ENCODE results near the gene LIFR. TPM values are rescaled to one million over a fixed set of nuclear protein-coding genes. Genes with fewer than 3 reads are reported as not detected.

LIFR gene
- total RNA-seq, 1 experiment from 2014 or later = 22.0 TPM

GRCh38 chr5:38515092-38515491 is 41.4 kb downstream of the LIFR start:
- Histone ChIP-seq H3K27me3 (ENCODE audit: insufficient read depth, low read depth) (no peaks in the 10 kb centered on the region), H3K4me1 (replicated peaks; ENCODE audit: insufficient read depth) (no peaks in the 10 kb centered on the region), H3K79me2 (ENCODE audit: low read depth) (no peaks in the 10 kb centered on the region), H3F3A (ENCODE audit: insufficient read depth, low read depth) (no peaks in the 10 kb centered on the region), H3K27ac (no peak overlapping the region), H2AFZ (no peak overlapping the region), H3K9me3 (ENCODE audit: insufficient read depth, low read depth) (no peaks in the 10 kb centered on the region; the same call in 1 of the 2 replicates), H4K20me1 (ENCODE audit: insufficient read depth) (no peaks in the 10 kb centered on the region), H3K4me3 (no peak overlapping the region), H3K9me2 (ENCODE audit: insufficient read depth) (no peaks in the 10 kb centered on the region), H3K4me2 (no peak overlapping the region), H3K36me3 (ENCODE audit: low read depth) (no peaks in the 10 kb centered on the region)
- ChIA-PET POLR2A (ENCODE audit: unreplicated experiment) (interaction anchor here (0.6 kb wide), 1 partner anchor 1426 kb away, joined by 3 read pairs; no protein-coding TSS in a partner anchor), CTCF (interaction anchor here (0.7 to 1.4 kb wide), 2 partner anchors 29 to 73 kb away, joined by 5 to 9 read pairs; no protein-coding TSS in a partner anchor)
- intact Hi-C loops (cut with micrococcal nuclease; ENCODE audit: unreplicated experiment) = loop anchor here (2.0 kb wide), 1 partner anchor 36 kb away; no protein-coding TSS in a partner anchor
- TF ChIP-seq EZH2 (IDR thresholded peaks at IDR 0.05; ENCODE audit: low read depth) = no peak
- TF ChIP-seq, protein P1, sequence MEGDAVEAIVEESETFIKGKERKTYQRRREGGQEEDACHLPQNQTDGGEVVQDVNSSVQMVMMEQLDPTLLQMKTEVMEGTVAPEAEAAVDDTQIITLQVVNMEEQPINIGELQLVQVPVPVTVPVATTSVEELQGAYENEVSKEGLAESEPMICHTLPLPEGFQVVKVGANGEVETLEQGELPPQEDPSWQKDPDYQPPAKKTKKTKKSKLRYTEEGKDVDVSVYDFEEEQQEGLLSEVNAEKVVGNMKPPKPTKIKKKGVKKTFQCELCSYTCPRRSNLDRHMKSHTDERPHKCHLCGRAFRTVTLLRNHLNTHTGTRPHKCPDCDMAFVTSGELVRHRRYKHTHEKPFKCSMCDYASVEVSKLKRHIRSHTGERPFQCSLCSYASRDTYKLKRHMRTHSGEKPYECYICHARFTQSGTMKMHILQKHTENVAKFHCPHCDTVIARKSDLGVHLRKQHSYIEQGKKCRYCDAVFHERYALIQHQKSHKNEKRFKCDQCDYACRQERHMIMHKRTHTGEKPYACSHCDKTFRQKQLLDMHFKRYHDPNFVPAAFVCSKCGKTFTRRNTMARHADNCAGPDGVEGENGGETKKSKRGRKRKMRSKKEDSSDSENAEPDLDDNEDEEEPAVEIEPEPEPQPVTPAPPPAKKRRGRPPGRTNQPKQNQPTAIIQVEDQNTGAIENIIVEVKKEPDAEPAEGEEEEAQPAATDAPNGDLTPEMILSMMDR (conservative IDR thresholded peaks at IDR 0.05) = no peak
- DNase-seq = no peak
- BruUV-seq (replicated peaks) = no TSS peak

DNA sequence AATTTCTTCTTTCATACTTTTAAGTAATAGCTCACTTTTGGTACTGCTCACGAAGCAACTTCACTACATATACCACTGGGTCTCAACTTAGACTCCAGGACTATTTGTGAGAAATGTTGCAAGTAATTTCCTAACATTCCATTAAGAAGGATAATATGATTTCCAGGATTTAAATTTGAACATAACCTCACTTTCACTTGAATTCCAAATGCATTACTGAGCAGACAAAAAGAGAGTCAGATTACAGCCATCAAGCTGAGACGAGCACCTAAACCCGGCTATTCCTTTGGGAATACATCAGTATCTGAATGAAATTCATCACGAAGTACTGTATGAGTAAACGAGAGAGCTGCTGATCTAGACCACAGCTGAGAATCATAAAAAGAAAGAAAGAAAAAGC is 47.3 kb downstream of the LIFR start:
- intact Hi-C loops (cut with micrococcal nuclease; ENCODE audit: unreplicated experiment) = loop anchor here (5.0 kb wide), 1 partner anchor 88 kb away; no protein-coding TSS in a partner anchor
- no peaks in the 10 kb centered on the region for H3K4me1 ChIP-seq (replicated peaks; ENCODE audit: insufficient read depth)
- H3K4me3 ChIP-seq = no peak overlapping the region
- H3K27ac ChIP-seq = no peak overlapping the region
- H3K27me3 ChIP-seq (ENCODE audit: insufficient read depth, low read depth) = no peaks in the 10 kb centered on the region
- BruUV-seq (replicated peaks) = no TSS peak
- ChIA-PET CTCF (no interaction called here), POLR2A (ENCODE audit: unreplicated experiment) (interaction anchor here (0.6 to 0.8 kb wide), 3 partner anchors 9 to 1004 kb away, joined by 4 to 8 read pairs (median 4); no protein-coding TSS in a partner anchor)
- H3K9me2 ChIP-seq (ENCODE audit: insufficient read depth) = no peaks in the 10 kb centered on the region
- no peaks in the 10 kb centered on the region for H3F3A ChIP-seq (ENCODE audit: insufficient read depth, low read depth)
- H3K79me2 ChIP-seq (ENCODE audit: low read depth) = no peaks in the 10 kb centered on the region
- no peak for DNase-seq
- TF ChIP-seq, protein P1 (conservative IDR thresholded peaks at IDR 0.05) = no peak
- no peak for TF ChIP-seq EZH2 (IDR thresholded peaks at IDR 0.05; ENCODE audit: low read depth)
- no peak overlapping the region for H2AFZ ChIP-seq
- H3K4me2 ChIP-seq = no peak overlapping the region
- no peaks in the 10 kb centered on the region for H3K9me3 ChIP-seq (ENCODE audit: insufficient read depth, low read depth)
- H3K36me3 ChIP-seq (ENCODE audit: low read depth) = no peaks in the 10 kb centered on the region
- H4K20me1 ChIP-seq (ENCODE audit: insufficient read depth) = no peaks in the 10 kb centered on the region

DNA sequence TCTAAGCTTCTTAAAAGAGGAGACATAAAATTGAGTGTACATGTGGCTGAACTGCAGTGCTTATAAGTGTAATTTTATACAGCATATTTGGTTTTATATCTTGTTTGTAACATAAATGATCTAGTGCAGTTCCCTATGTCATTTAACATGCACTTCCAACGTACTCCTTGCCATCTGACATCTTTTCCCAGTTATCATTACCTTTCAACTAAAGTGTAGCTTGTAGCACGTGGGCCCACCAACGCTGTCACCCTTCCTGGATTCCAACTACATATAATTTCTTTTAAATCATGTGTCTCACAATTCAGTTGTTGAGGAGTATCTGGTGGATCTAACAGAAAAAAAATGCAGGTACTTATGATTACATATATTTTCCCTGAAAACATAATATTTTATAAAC is 50.1 kb downstream of the LIFR start:
- CTCF ChIA-PET = no interaction called here
- no peak for DNase-seq
- H3K4me1 ChIP-seq (replicated peaks; ENCODE audit: insufficient read depth) = no peaks in the 10 kb centered on the region
- no peaks in the 10 kb centered on the region for H4K20me1 ChIP-seq (ENCODE audit: insufficient read depth)
- no TSS peak for BruUV-seq (replicated peaks)
- no peak overlapping the region for H3K27ac ChIP-seq
- H3K4me2 ChIP-seq = no peak overlapping the region
- H3K9me3 ChIP-seq (ENCODE audit: insufficient read depth, low read depth) = no peaks in the 10 kb centered on the region
- no peaks in the 10 kb centered on the region for H3K9me2 ChIP-seq (ENCODE audit: insufficient read depth)
- no peak overlapping the region for H3K4me3 ChIP-seq
- H3F3A ChIP-seq (ENCODE audit: insufficient read depth, low read depth) = no peaks in the 10 kb centered on the region
- H3K79me2 ChIP-seq (ENCODE audit: low read depth) = no peaks in the 10 kb centered on the region
- intact Hi-C loops (cut with micrococcal nuclease; ENCODE audit: unreplicated experiment) = loop anchor here (5.0 kb wide), 1 partner anchor 91 kb away; no protein-coding TSS in a partner anchor
- POLR2A ChIA-PET (ENCODE audit: unreplicated experiment) = interaction anchor here (0.7 kb wide), 1 partner anchor 86 kb away, joined by 4 read pairs; no protein-coding TSS in a partner anchor
- no peak for TF ChIP-seq EZH2 (IDR thresholded peaks at IDR 0.05; ENCODE audit: low read depth)
- TF ChIP-seq, protein P1 (conservative IDR thresholded peaks at IDR 0.05) = no peak
- H2AFZ ChIP-seq = no peak overlapping the region
- H3K27me3 ChIP-seq (ENCODE audit: insufficient read depth, low read depth) = no peaks in the 10 kb centered on the region
- H3K36me3 ChIP-seq (ENCODE audit: low read depth) = no peaks in the 10 kb centered on the region

Data from PC-9 (cell line).